Neural cell (in vitro differentiated cells): ENCODE measurements around the gene MT3. TPM values are rescaled to one million over a fixed set of nuclear protein-coding genes. Genes with fewer than 3 reads are reported as not detected.

Experiments
- H2AFZ ChIP-seq: fragments of 200-600, 300-800 bp; sonication (generic), shearing (Covaris generic); 2 replicates; pipeline ENCODE4 v1.6.0; 2014; ENCODE audit warnings: low read depth, mild to moderate bottlenecking, antibody characterized with exemption, low read length, moderate library complexity
- H3F3A ChIP-seq: fragments of 200-600 bp; shearing (Covaris generic); 2 replicates; pipeline ENCODE4 v1.6.1; 2016; ENCODE audit warnings: mild to moderate bottlenecking, moderate library complexity, mixed read lengths, antibody characterized with exemption, low read length; ENCODE audit not compliant: insufficient read depth, poor library complexity, severe bottlenecking
- H3K27ac ChIP-seq: fragments of 200-600, 300-800 bp; sonication (generic), shearing (Covaris generic); 2 replicates; pipeline ENCODE4 v1.5.1; 2014; ENCODE audit warnings: mild to moderate bottlenecking, low read length, moderate library complexity
- H3K27me3 ChIP-seq: fragments of 300-800, 200-600 bp; sonication (generic), shearing (Covaris generic); 2 replicates; pipeline ENCODE4 v1.6.0; 2014; ENCODE audit warnings: mild to moderate bottlenecking, low read depth, low read length, moderate library complexity; ENCODE audit not compliant: insufficient read depth
- H3K36me3 ChIP-seq: fragments of 300-800, 200-600 bp; sonication (generic), shearing (Covaris generic); 2 replicates; pipeline ENCODE4 v1.5.1; 2014; ENCODE audit warnings: mild to moderate bottlenecking, antibody characterized with exemption, low read length, moderate library complexity; ENCODE audit not compliant: insufficient read depth
- H3K4me2 ChIP-seq: fragments of 300-800, 200-600 bp; sonication (generic), shearing (Covaris generic); 2 replicates; pipeline ENCODE4 v1.6.0; 2014; ENCODE audit warnings: mild to moderate bottlenecking, low read length
- H3K4me3 ChIP-seq: fragments of 300-800, 200-600 bp; sonication (generic), shearing (Covaris generic); 2 replicates; pipeline ENCODE4 v1.5.1; 2014; ENCODE audit warnings: mild to moderate bottlenecking, low read length, moderate library complexity
- H3K79me2 ChIP-seq: fragments of 200-600 bp; shearing (Covaris generic); replicated peaks from 2 replicates; pipeline ENCODE4 v1.6.0; 2014; ENCODE audit warnings: mild to moderate bottlenecking, low read length, moderate library complexity; ENCODE audit not compliant: insufficient read depth
- H3K9ac ChIP-seq: fragments of 300-800, 200-600 bp; sonication (generic), shearing (Covaris generic); 2 replicates; pipeline ENCODE4 v1.6.1; 2016; ENCODE audit warnings: mild to moderate bottlenecking, low read length, mixed read lengths
- H3K9me2 ChIP-seq: fragments of 200-600 bp; shearing (Covaris generic); 2 replicates; pipeline ENCODE4 v1.6.1; 2016; ENCODE audit warnings: mild to moderate bottlenecking, low read length, mixed read lengths; ENCODE audit not compliant: insufficient read depth
- H3K9me3 ChIP-seq: fragments of 200-600, 300-800 bp; sonication (generic), shearing (Covaris generic); 2 replicates; pipeline ENCODE4 v1.6.1; 2016; ENCODE audit warnings: mild to moderate bottlenecking, mixed run types, low read length, moderate library complexity, mixed read lengths
- H4K20me1 ChIP-seq: fragments of 200-600 bp; shearing (Covaris generic); 2 replicates; pipeline ENCODE4 v1.6.1; 2016; ENCODE audit warnings: mild to moderate bottlenecking, mixed run types; ENCODE audit not compliant: insufficient read depth
- EP300 ChIP-seq: fragments of 450-650 bp; conservative IDR thresholded peaks from 2 replicates; pipeline ENCODE4 v1.6.1; 2014; ENCODE audit warnings: antibody characterized with exemption, mild to moderate bottlenecking, moderate library complexity; ENCODE audit not compliant: poor library complexity, severe bottlenecking
- EZH2 ChIP-seq: fragments of 200-600, 300-800 bp; shearing (Covaris generic), sonication (generic); IDR thresholded peaks from 2 replicates; pipeline ENCODE4 v1.6.1; 2014; ENCODE audit warnings: antibody characterized with exemption, low read length, borderline replicate concordance, mild to moderate bottlenecking; ENCODE audit not compliant: insufficient read depth, poor library complexity, severe bottlenecking
- MXI1 ChIP-seq: fragments of 450-650 bp; conservative IDR thresholded peaks from 2 replicates; pipeline ENCODE4 v1.6.1; 2014; ENCODE audit warnings: antibody characterized with exemption, mild to moderate bottlenecking; ENCODE audit not compliant: poor library complexity, severe bottlenecking
- POLR2AphosphoS5 ChIP-seq: IDR thresholded peaks from 2 replicates; pipeline ENCODE4 v1.6.1; 2012
- RAD21 ChIP-seq: fragments of 450-650 bp; conservative IDR thresholded peaks from 2 replicates; pipeline ENCODE4 v1.6.1; 2014; ENCODE audit warnings: antibody characterized with exemption, mild to moderate bottlenecking, moderate library complexity
- SMC3 ChIP-seq: fragments of 450-650 bp; conservative IDR thresholded peaks from 2 replicates; pipeline ENCODE4 v1.6.1; 2014; ENCODE audit warnings: antibody characterized with exemption, mild to moderate bottlenecking, moderate library complexity; ENCODE audit not compliant: poor library complexity
- TAF1 ChIP-seq: IDR thresholded peaks from 2 replicates; pipeline ENCODE4 v1.6.1; 2012; ENCODE audit warnings: low read depth
- polyA plus RNA-seq: library from polyadenylated mRNA; depleted of rRNA; stranded (reverse); fragments of >200 nt; gene quantifications from 2 replicates; pipeline ENCODE4 v1.2.3, GENCODE V29; 2014
- TF ChIP-seq, protein P1 (sequence below): IDR thresholded peaks from 2 replicates; pipeline ENCODE4 v1.6.1; 2012; ENCODE audit warnings: borderline replicate concordance
- TF ChIP-seq, protein P2 (sequence below): fragments of 450-650 bp; IDR thresholded peaks from 2 replicates; pipeline ENCODE4 v1.5.1; 2014; ENCODE audit warnings: antibody characterized with exemption, mild to moderate bottlenecking, moderate library complexity; ENCODE audit not compliant: poor library complexity, severe bottlenecking

Gene MT3
- polyA plus RNA-seq, 1 donor from 2014 or later, result 1.9 TPM

DNA sequence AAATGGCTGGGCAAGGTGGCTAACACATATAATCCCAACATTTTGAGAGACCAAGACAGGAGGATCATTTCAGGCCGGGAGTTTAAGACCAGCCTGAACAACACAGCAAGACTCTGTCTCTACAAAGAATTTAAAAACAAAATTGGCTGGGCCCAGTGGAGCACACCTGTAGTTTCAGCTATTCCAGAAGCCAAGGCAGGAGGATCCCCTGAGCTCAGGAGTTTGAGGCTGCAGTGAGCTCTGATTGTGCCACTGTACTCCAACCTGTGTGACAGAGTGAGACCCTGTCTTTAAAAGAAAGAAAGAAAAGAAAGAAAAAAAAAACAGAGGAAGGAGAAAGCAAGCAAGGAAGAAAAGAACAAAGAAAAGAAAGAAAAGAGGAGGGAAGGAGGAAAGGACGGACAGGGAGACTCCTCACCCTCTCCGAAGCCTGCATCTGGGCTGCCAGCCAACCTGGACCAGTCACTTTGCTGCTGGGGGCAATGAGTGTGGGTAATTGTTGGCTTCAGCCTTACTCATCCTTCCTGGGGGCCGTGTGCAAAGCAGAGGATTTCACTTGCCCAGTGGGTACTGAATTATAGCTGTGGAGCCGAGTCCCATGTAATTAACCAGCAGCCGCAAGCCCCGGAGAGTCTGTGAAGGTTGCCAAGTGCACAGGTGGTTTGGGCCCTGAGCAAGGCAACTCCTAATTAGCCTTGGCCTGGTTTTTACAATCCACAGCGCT is 31.1 kb upstream of the MT3 start:
- Histone ChIP-seq H3K36me3 (no peaks in the 10 kb centered on the region), H3K4me3 (no peak overlapping the region), H3F3A (no peaks in the 10 kb centered on the region), H3K9me2 (no peaks in the 10 kb centered on the region), H3K4me2 (no peak overlapping the region), H3K27ac (no peak overlapping the region), H3K9ac (no peak overlapping the region), H3K27me3 (no peaks in the 10 kb centered on the region), H4K20me1 (no peaks in the 10 kb centered on the region), H3K79me2 (no peaks in the 10 kb centered on the region), H3K9me3 (no peaks in the 10 kb centered on the region), H2AFZ (no peak overlapping the region)
- TF ChIP-seq MXI1, result no peak
- TF ChIP-seq EP300, result no peak
- TF ChIP-seq, protein P1, sequence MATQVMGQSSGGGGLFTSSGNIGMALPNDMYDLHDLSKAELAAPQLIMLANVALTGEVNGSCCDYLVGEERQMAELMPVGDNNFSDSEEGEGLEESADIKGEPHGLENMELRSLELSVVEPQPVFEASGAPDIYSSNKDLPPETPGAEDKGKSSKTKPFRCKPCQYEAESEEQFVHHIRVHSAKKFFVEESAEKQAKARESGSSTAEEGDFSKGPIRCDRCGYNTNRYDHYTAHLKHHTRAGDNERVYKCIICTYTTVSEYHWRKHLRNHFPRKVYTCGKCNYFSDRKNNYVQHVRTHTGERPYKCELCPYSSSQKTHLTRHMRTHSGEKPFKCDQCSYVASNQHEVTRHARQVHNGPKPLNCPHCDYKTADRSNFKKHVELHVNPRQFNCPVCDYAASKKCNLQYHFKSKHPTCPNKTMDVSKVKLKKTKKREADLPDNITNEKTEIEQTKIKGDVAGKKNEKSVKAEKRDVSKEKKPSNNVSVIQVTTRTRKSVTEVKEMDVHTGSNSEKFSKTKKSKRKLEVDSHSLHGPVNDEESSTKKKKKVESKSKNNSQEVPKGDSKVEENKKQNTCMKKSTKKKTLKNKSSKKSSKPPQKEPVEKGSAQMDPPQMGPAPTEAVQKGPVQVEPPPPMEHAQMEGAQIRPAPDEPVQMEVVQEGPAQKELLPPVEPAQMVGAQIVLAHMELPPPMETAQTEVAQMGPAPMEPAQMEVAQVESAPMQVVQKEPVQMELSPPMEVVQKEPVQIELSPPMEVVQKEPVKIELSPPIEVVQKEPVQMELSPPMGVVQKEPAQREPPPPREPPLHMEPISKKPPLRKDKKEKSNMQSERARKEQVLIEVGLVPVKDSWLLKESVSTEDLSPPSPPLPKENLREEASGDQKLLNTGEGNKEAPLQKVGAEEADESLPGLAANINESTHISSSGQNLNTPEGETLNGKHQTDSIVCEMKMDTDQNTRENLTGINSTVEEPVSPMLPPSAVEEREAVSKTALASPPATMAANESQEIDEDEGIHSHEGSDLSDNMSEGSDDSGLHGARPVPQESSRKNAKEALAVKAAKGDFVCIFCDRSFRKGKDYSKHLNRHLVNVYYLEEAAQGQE, result no peak
- no peak for TF ChIP-seq RAD21
- TF ChIP-seq, protein P2, sequence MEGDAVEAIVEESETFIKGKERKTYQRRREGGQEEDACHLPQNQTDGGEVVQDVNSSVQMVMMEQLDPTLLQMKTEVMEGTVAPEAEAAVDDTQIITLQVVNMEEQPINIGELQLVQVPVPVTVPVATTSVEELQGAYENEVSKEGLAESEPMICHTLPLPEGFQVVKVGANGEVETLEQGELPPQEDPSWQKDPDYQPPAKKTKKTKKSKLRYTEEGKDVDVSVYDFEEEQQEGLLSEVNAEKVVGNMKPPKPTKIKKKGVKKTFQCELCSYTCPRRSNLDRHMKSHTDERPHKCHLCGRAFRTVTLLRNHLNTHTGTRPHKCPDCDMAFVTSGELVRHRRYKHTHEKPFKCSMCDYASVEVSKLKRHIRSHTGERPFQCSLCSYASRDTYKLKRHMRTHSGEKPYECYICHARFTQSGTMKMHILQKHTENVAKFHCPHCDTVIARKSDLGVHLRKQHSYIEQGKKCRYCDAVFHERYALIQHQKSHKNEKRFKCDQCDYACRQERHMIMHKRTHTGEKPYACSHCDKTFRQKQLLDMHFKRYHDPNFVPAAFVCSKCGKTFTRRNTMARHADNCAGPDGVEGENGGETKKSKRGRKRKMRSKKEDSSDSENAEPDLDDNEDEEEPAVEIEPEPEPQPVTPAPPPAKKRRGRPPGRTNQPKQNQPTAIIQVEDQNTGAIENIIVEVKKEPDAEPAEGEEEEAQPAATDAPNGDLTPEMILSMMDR, result no peak
- TF ChIP-seq SMC3, result no peak
- no peak for TF ChIP-seq TAF1
- no peak for TF ChIP-seq EZH2
- TF ChIP-seq POLR2AphosphoS5, result no peak

DNA sequence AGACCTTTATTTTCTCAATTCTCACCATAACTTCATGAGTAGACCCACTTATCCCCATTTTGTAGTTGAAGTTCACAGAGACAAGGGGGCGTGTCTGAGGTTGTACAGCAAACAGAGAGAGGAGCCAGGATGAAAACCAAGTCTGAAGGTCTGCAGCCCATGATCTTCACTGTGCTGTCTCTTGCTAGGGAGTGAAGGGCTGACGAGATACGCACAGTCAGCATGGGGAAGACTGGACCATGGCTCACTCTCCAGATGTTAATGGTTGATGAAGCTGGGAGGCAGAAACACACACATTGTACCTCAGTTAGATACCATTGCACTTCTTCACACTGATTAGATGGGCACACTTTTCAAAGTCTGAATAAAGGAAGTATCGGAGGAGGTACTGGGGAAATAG is 30.2 kb upstream of the MT3 start:
- Histone ChIP-seq H3K27ac (no peak overlapping the region), H3F3A (no peaks in the 10 kb centered on the region), H4K20me1 (no peaks in the 10 kb centered on the region), H3K79me2 (no peaks in the 10 kb centered on the region), H3K9ac (no peak overlapping the region), H3K4me2 (no peak overlapping the region), H3K27me3 (no peaks in the 10 kb centered on the region), H3K36me3 (no peaks in the 10 kb centered on the region), H3K9me2 (no peaks in the 10 kb centered on the region), H3K9me3 (no peaks in the 10 kb centered on the region), H2AFZ (no peak overlapping the region), H3K4me3 (no peak overlapping the region)
- no peak for TF ChIP-seq POLR2AphosphoS5
- TF ChIP-seq EP300, result no peak
- TF ChIP-seq MXI1, result no peak
- no peak for TF ChIP-seq TAF1
- TF ChIP-seq, protein P1, result no peak
- no peak for TF ChIP-seq RAD21
- TF ChIP-seq, protein P2, result no peak
- TF ChIP-seq SMC3, result no peak
- no peak for TF ChIP-seq EZH2
